HCT116 (cell line): ENCODE results near the gene BSCL2. TPM values are rescaled to one million over a fixed set of nuclear protein-coding genes. Genes with fewer than 3 reads are reported as not detected.

ENCODE experiments used
- ATAC-seq: fragments of 200-7000 bp; cut with Tn5 transposase; 2 replicates; pipeline ENCODE4 v1.9.1; 2020; ENCODE audit warnings: mild to moderate bottlenecking, moderate library complexity
- BruUV-seq: library from RNA; stranded (reverse); fragments of 400-500 nt; replicated peaks from 2 replicates; lab custom pipeline; 2021; lab: Mats Ljungman, UMichigan
- CTCF ChIA-PET: fragments of 300-600 bp; sonication (Branson Sonifier 250); formaldehyde crosslinking; loops from one replicate; lab custom pipeline; 2021; ENCODE audit warnings: antibody characterized with exemption; lab: Charles Lee
- POLR2A ChIA-PET: fragments of 300-600, 350-600 bp; sonication (Branson Sonifier 250); formaldehyde crosslinking; loops from one replicate; lab custom pipeline; 2021; ENCODE audit warnings: antibody characterized with exemption; lab: Charles Lee
- RAD21 ChIA-PET, 2 experiments: fragments of 300-600 bp; sonication (Branson Sonifier 250); formaldehyde crosslinking; loops; one replicate each; lab custom pipeline; 2023; ENCODE audit warnings: low total read pairs in 2 of 2; ENCODE audit not compliant: uncharacterized antibody in 2 of 2, unreplicated experiment in 2 of 2, low non-redundant PET in 1 of 2; lab: Charles Lee
- DNase-seq: peaks from one replicate; pipeline ENCODE4 v3.0.0-alpha.2; 2010; ENCODE audit warnings: low read depth, low spot score
- H2AFZ ChIP-seq: fragments of 200-600 bp; shearing (Covaris generic), sonication (generic); 2 replicates; pipeline ENCODE4 v1.6.1; 2017; ENCODE audit warnings: low read depth, mixed run types, mixed read lengths, antibody characterized with exemption, low read length; ENCODE audit not compliant: poor library complexity, severe bottlenecking
- H3K27ac ChIP-seq: 2 replicates; pipeline ENCODE4 v1.5.1; 2012; ENCODE audit warnings: low read depth, low read length
- H3K27me3 ChIP-seq: fragments of 200-600 bp; sonication (generic); 2 replicates; pipeline ENCODE4 v1.6.1; 2016; ENCODE audit warnings: mixed run types, low read length, mixed read lengths; ENCODE audit not compliant: insufficient read depth
- H3K36me3 ChIP-seq, 2 experiments: fragments of 200-500 bp in 1 of 2; fragments of 200-600 bp in 1 of 2; sonication (Bioruptor generic) in 1 of 2; sonication (generic) in 1 of 2; 2 replicates each; pipeline versions ENCODE4 v1.5.1 to v1.6.1; 2014 to 2016; ENCODE audit warnings: low read length in 2 of 2, inconsistent platforms in 1 of 2, mixed read lengths in 1 of 2, mixed run types in 1 of 2; ENCODE audit not compliant: insufficient read depth in 2 of 2, control insufficient read depth in 1 of 2
- H3K4me1 ChIP-seq, 2 experiments: fragments of 200-600 bp in 1 of 2; sonication (generic) in 1 of 2; 2 replicates each; pipeline versions ENCODE4 v1.5.1 to v1.6.1; 2012 to 2017; ENCODE audit warnings: low read length in 2 of 2, inconsistent platforms in 1 of 2, mild to moderate bottlenecking in 1 of 2, mixed read lengths in 1 of 2, mixed run types in 1 of 2, moderate library complexity in 1 of 2; ENCODE audit not compliant: insufficient read depth in 2 of 2, control insufficient read depth in 1 of 2
- H3K4me2 ChIP-seq: fragments of 200-600 bp; sonication (generic); 2 replicates; pipeline ENCODE4 v1.6.1; 2017; ENCODE audit warnings: mixed run types, low read length, mixed read lengths
- H3K4me3 ChIP-seq, 2 experiments: fragments of 200-600 bp in 1 of 2; sonication (generic) in 1 of 2; replicated peaks in 1 of 2; 2 replicates each; pipeline ENCODE4 v1.5.1; 2011 to 2016; ENCODE audit warnings: low read length in 2 of 2, control low read depth in 1 of 2, low read depth in 1 of 2, mild to moderate bottlenecking in 1 of 2, mixed read lengths in 1 of 2, mixed run types in 1 of 2
- H3K79me2 ChIP-seq: fragments of 200-600 bp; sonication (generic); 2 replicates; pipeline ENCODE4 v1.6.1; 2017; ENCODE audit warnings: mild to moderate bottlenecking, mixed run types, low read length, moderate library complexity, mixed read lengths; ENCODE audit not compliant: insufficient read depth
- H3K9ac ChIP-seq: fragments of 200-600 bp; sonication (generic); 2 replicates; pipeline ENCODE4 v1.6.1; 2016; ENCODE audit warnings: low read length, mixed read lengths
- H3K9me2 ChIP-seq: fragments of 200-600 bp; sonication (generic), shearing (Covaris generic); 2 replicates; pipeline ENCODE4 v1.6.1; 2017; ENCODE audit warnings: mixed run types, mild to moderate bottlenecking, moderate library complexity; ENCODE audit not compliant: insufficient read depth
- H3K9me3 ChIP-seq, 2 experiments: fragments of 200-500 bp in 1 of 2; fragments of 200-600 bp in 1 of 2; sonication (Bioruptor generic) in 1 of 2; sonication (generic) in 1 of 2; 2 replicates each; pipeline ENCODE4 v1.6.1; 2014 to 2017; ENCODE audit warnings: low read length in 2 of 2, mixed read lengths in 2 of 2, inconsistent platforms in 1 of 2, low read depth in 1 of 2, mild to moderate bottlenecking in 1 of 2, mixed run types in 1 of 2, moderate library complexity in 1 of 2; ENCODE audit not compliant: control insufficient read depth in 1 of 2, insufficient read depth in 1 of 2
- H4K20me1 ChIP-seq: fragments of 200-600 bp; sonication (generic), shearing (Covaris generic); 2 replicates; pipeline ENCODE4 v1.6.1; 2017; ENCODE audit warnings: mixed run types, mild to moderate bottlenecking, moderate library complexity; ENCODE audit not compliant: insufficient read depth
- CEBPB ChIP-seq: IDR thresholded peaks from 2 replicates; pipeline ENCODE4 v1.6.1; 2012; ENCODE audit warnings: low read depth
- EGR1 ChIP-seq: IDR thresholded peaks from 2 replicates; pipeline ENCODE4 v1.6.1; 2012; ENCODE audit warnings: low read depth
- EZH2 ChIP-seq: fragments of 200-600 bp; sonication (generic); IDR thresholded peaks from 2 replicates; pipeline ENCODE4 v1.6.1; 2017; ENCODE audit warnings: antibody characterized with exemption, mixed run types
- EZH2phosphoT487 ChIP-seq: fragments of 200-600 bp; IDR thresholded peaks from 2 replicates; pipeline ENCODE4 v1.6.1; 2018; ENCODE audit warnings: antibody characterized with exemption, borderline replicate concordance
- FOSL1 ChIP-seq: IDR thresholded peaks from 2 replicates; pipeline ENCODE4 v1.6.1; 2012; ENCODE audit warnings: low read depth
- POLR2AphosphoS5 ChIP-seq: IDR thresholded peaks from 2 replicates; pipeline ENCODE4 v1.6.1; 2011; ENCODE audit warnings: mild to moderate bottlenecking, low read depth, low read length, moderate library complexity
- RAD21 ChIP-seq: IDR thresholded peaks from 2 replicates; pipeline ENCODE4 v1.6.1; 2012; ENCODE audit warnings: low read depth, mild to moderate bottlenecking
- SIN3A ChIP-seq: IDR thresholded peaks from 2 replicates; pipeline ENCODE4 v1.6.1; 2012; ENCODE audit warnings: low read depth
- SP1 ChIP-seq: IDR thresholded peaks from 2 replicates; pipeline ENCODE4 v1.6.1; 2012; ENCODE audit warnings: low read depth
- SRF ChIP-seq: IDR thresholded peaks from 2 replicates; pipeline ENCODE4 v1.6.1; 2012; ENCODE audit warnings: low read depth
- TCF7L2 ChIP-seq: IDR thresholded peaks from 2 replicates; pipeline ENCODE4 v1.7.0; 2011; ENCODE audit warnings: borderline replicate concordance, inconsistent platforms; ENCODE audit not compliant: insufficient read depth, insufficient read length; ENCODE audit errors: extremely low read depth
- YY1 ChIP-seq: IDR thresholded peaks from 2 replicates; pipeline ENCODE4 v1.6.1; 2011; ENCODE audit warnings: low read length, low read depth, moderate library complexity, mild to moderate bottlenecking; ENCODE audit not compliant: insufficient replicate concordance; ENCODE audit errors: extremely low read depth
- ZNF274 ChIP-seq: fragments of 200-500 bp; sonication (Bioruptor generic); IDR thresholded peaks from 2 replicates; pipeline ENCODE4 v1.6.1; 2014; ENCODE audit warnings: mild to moderate bottlenecking, low read depth, low read length, inconsistent platforms
- intact Hi-C: fragments of 100-400 bp; cut with micrococcal nuclease; formaldehyde crosslinking; loops from 2 replicates; pipeline ENCODE4 v1.10.0; 2022
- total RNA-seq: library from RNA; stranded (reverse); gene quantifications from one replicate; pipeline ENCODE4 v1.2.1, GENCODE V29; 2021; ENCODE audit not compliant: unreplicated experiment
- TF ChIP-seq, protein P1 (sequence below): IDR thresholded peaks from 2 replicates; pipeline ENCODE4 v1.6.1; 2012
- TF ChIP-seq, protein P2 (sequence below): IDR thresholded peaks from 2 replicates; pipeline ENCODE4 v1.6.1; 2012

Gene BSCL2
- total RNA-seq, 1 experiment from 2014 or later: 62.0 TPM

DNA sequence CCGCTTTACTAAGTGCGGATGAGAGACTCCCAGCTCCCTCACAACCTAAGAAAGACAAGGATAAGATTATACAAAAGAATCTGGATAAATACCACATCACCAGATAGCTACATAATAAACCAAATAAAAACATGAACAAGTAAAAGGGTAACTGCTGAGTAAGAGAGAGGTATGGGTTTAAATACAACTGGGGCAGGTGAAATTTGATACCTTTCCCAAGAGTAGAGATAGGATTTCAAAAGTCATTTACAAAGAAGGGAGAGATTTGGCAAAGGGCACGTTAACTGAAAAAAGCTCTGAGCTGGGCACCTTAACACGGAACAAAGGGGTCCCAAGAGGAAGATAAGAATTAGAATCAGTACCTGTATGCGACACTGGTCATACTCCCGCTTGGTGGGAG lies 30.1 kb downstream of the BSCL2 start:
- no TSS peak for BruUV-seq
- Histone ChIP-seq H3K27ac (no peak overlapping the region), H3K36me3 (peaks cover 6 to 11% of the 10 kb centered on the region in 2 experiments; a peak in 3 of 4 replicates), H3K27me3 (no peaks in the 10 kb centered on the region), H3K4me3 (peak overlapping the region in 1 of 2 experiments; percentile 87; a peak in 1 of 4 replicates), H4K20me1 (no peaks in the 10 kb centered on the region), H3K9ac (peak overlapping the region; percentile 84; the same call in 1 of the 2 replicates), H3K4me1 (peaks cover 32 to 57% of the 10 kb centered on the region in 2 experiments), H3K4me2 (peak overlapping the region; percentile 95), H2AFZ (no peak overlapping the region), H3K9me2 (no peaks in the 10 kb centered on the region), H3K9me3 (no peaks in the 10 kb centered on the region), H3K79me2 (peaks cover 61% of the 10 kb centered on the region)
- intact Hi-C loops: loop anchor here (10.0 kb wide), 1 partner anchor 88 kb away; the partner anchor contains the start of gene POLR2G
- RAD21 ChIA-PET: no interaction called here
- ATAC-seq: no peak
- CTCF ChIA-PET: no interaction called here
- POLR2A ChIA-PET: interaction anchor here (0.9 to 2.4 kb wide), 3 partner anchors 12 to 85 kb away, joined by 3 to 6 read pairs (median 4); partner anchors contain the start of genes C11orf98, CSKMT, HNRNPUL2 and TUT1
- TF ChIP-seq SIN3A (no peak), EGR1 (no peak), CEBPB (no peak), ZNF274 (no peak), RAD21 (no peak), SP1 (no peak), TCF7L2 (no peak), SRF (no peak), POLR2AphosphoS5 (no peak), EZH2 (no peak), YY1 (no peak), FOSL1 (no peak), EZH2phosphoT487 (no peak)
- TF ChIP-seq, protein P1, sequence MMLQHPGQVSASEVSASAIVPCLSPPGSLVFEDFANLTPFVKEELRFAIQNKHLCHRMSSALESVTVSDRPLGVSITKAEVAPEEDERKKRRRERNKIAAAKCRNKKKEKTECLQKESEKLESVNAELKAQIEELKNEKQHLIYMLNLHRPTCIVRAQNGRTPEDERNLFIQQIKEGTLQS: no peak
- TF ChIP-seq, protein P2, sequence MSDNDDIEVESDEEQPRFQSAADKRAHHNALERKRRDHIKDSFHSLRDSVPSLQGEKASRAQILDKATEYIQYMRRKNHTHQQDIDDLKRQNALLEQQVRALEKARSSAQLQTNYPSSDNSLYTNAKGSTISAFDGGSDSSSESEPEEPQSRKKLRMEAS: no peak
- no peak for DNase-seq
